IMR-90 (cell line): ENCODE data around the gene ARL4A. TPM values are rescaled to one million over a fixed set of nuclear protein-coding genes. Genes with fewer than 3 reads are reported as not detected.

Experiments
- ATAC-seq: fragments of 200-7000 bp; cut with Tn5 transposase; 2 replicates; pipeline ENCODE4 v1.9.1; 2020; ENCODE audit warnings: low read depth, mild to moderate bottlenecking, moderate library complexity
- BruUV-seq: library from RNA; stranded (reverse); fragments of 400-500 nt; replicated peaks from 2 replicates; lab custom pipeline; 2021; lab: Mats Ljungman, UMichigan
- CTCF ChIA-PET: fragments of 300-600 bp; formaldehyde crosslinking; extraction: SDS; loops from one replicate; lab custom pipeline; 2021; ENCODE audit warnings: antibody characterized with exemption; lab: Yijun Ruan, JAX
- POLR2A ChIA-PET: fragments of 300-600 bp; sonication (Branson Sonifier 250); formaldehyde crosslinking; loops from one replicate; lab custom pipeline; 2022; ENCODE audit warnings: antibody characterized with exemption; ENCODE audit not compliant: unreplicated experiment; lab: Charles Lee
- DNase-seq: peaks from one replicate; pipeline ENCODE4 v3.0.0; 2013
- H2AFZ ChIP-seq: replicated peaks from 2 replicates; pipeline ENCODE3; 2013; ENCODE audit warnings: low read length, mild to moderate bottlenecking; ENCODE audit not compliant: poor library complexity
- H2AK5ac ChIP-seq: 2 replicates; pipeline ENCODE4 v1.6.1; 2013; ENCODE audit warnings: low read depth, low read length, inconsistent platforms
- H2AK9ac ChIP-seq: replicated peaks from 2 replicates; pipeline ENCODE3; 2013; ENCODE audit warnings: mild to moderate bottlenecking, low read depth, low read length, moderate library complexity; ENCODE audit not compliant: poor library complexity
- H2BK120ac ChIP-seq: 2 replicates; pipeline ENCODE4 v1.6.1; 2013; ENCODE audit warnings: low read depth, low read length, inconsistent platforms
- H2BK15ac ChIP-seq: 3 replicates; pipeline ENCODE4 v1.6.1; 2013; ENCODE audit warnings: low read depth, low read length, inconsistent platforms
- H2BK20ac ChIP-seq: 2 replicates; pipeline ENCODE4 v1.6.1; 2013; ENCODE audit warnings: low read depth, mild to moderate bottlenecking, inconsistent platforms, low read length, moderate library complexity
- H2BK5ac ChIP-seq: 2 replicates; pipeline ENCODE4 v1.6.1; 2013; ENCODE audit warnings: mild to moderate bottlenecking, low read depth, low read length, inconsistent platforms; ENCODE audit not compliant: poor library complexity, severe bottlenecking
- H3K14ac ChIP-seq: replicated peaks from 2 replicates; pipeline ENCODE4 v1.6.1; 2013; ENCODE audit warnings: low read depth, low read length, inconsistent platforms
- H3K18ac ChIP-seq: 2 replicates; pipeline ENCODE4 v1.6.1; 2013; ENCODE audit warnings: low read depth, low read length, control low read depth
- H3K23ac ChIP-seq: 2 replicates; pipeline ENCODE4 v1.6.1; 2013; ENCODE audit warnings: low read depth, low read length, inconsistent platforms
- H3K27ac ChIP-seq: 2 replicates; pipeline ENCODE4 v1.5.1; 2013; ENCODE audit warnings: mild to moderate bottlenecking, control low read depth, low read length; ENCODE audit not compliant: insufficient read depth
- H3K27me3 ChIP-seq: 2 replicates; pipeline ENCODE4 v1.6.1; 2013; ENCODE audit warnings: low read length; ENCODE audit not compliant: control insufficient read depth, insufficient read depth
- H3K36me3 ChIP-seq: 2 replicates; pipeline ENCODE4 v1.6.1; 2013; ENCODE audit warnings: low read length, mixed read lengths; ENCODE audit not compliant: control insufficient read depth, insufficient read depth
- H3K4ac ChIP-seq: 2 replicates; pipeline ENCODE4 v1.6.1; 2013; ENCODE audit warnings: low read depth, low read length, inconsistent platforms
- H3K4me1 ChIP-seq: 2 replicates; pipeline ENCODE4 v1.6.1; 2013; ENCODE audit warnings: low read length, mixed read lengths; ENCODE audit not compliant: control insufficient read depth, insufficient read depth
- H3K4me2 ChIP-seq: 2 replicates; pipeline ENCODE4 v1.6.1; 2013; ENCODE audit warnings: low read depth, mild to moderate bottlenecking, control low read depth, low read length, moderate library complexity
- H3K4me3 ChIP-seq: 2 replicates; pipeline ENCODE4 v1.5.1; 2013; ENCODE audit warnings: low read depth, mild to moderate bottlenecking, control low read depth, low read length, moderate library complexity; ENCODE audit not compliant: insufficient read depth
- H3K56ac ChIP-seq: 2 replicates; pipeline ENCODE4 v1.6.1; 2013; ENCODE audit warnings: low read length, inconsistent platforms; ENCODE audit not compliant: insufficient read depth; ENCODE audit errors: extremely low read depth
- H3K79me1 ChIP-seq, 2 experiments: 2 replicates each; pipeline ENCODE4 v1.6.1; 2013; ENCODE audit warnings: low read length in 2 of 2, inconsistent platforms in 1 of 2, low read depth in 1 of 2
- H3K9ac ChIP-seq: 2 replicates; pipeline ENCODE4 v1.6.1; 2013; ENCODE audit warnings: low read depth, low read length, control low read depth
- H3K9me1 ChIP-seq: 2 replicates; pipeline ENCODE4 v1.6.1; 2013; ENCODE audit warnings: low read length, inconsistent platforms; ENCODE audit not compliant: insufficient read depth
- H3K9me3 ChIP-seq: 2 replicates; pipeline ENCODE4 v1.6.1; 2013; ENCODE audit warnings: low read length; ENCODE audit not compliant: control insufficient read depth, insufficient read depth
- H4K20me1 ChIP-seq: 2 replicates; pipeline ENCODE4 v1.6.1; 2013; ENCODE audit warnings: low read length, inconsistent platforms; ENCODE audit not compliant: insufficient read depth
- H4K5ac ChIP-seq: 2 replicates; pipeline ENCODE4 v1.6.1; 2013; ENCODE audit warnings: mild to moderate bottlenecking, low read depth, low read length, control low read depth
- H4K8ac ChIP-seq, 2 experiments: 2 replicates each; pipeline ENCODE4 v1.6.1; 2013; ENCODE audit warnings: low read depth in 2 of 2, low read length in 2 of 2, control low read depth in 1 of 2, inconsistent platforms in 1 of 2
- H4K91ac ChIP-seq: 2 replicates; pipeline ENCODE4 v1.6.1; 2013; ENCODE audit warnings: low read depth, low read length, inconsistent platforms; ENCODE audit not compliant: insufficient read depth
- BHLHE40 ChIP-seq: fragments of 150-350 bp; IDR thresholded peaks from 2 replicates; pipeline ENCODE4 v1.6.1; 2016; ENCODE audit warnings: mild to moderate bottlenecking, low read depth, low read length
- FOS ChIP-seq: fragments of 150-350 bp; IDR thresholded peaks from 2 replicates; pipeline ENCODE4 v1.6.1; 2016; ENCODE audit warnings: low read depth, low read length
- NFE2L2 ChIP-seq: fragments of 150-350 bp; IDR thresholded peaks from 2 replicates; pipeline ENCODE4 v1.6.1; 2016; ENCODE audit warnings: low read depth, mild to moderate bottlenecking, low read length
- POLR2A ChIP-seq: IDR thresholded peaks from 2 replicates; pipeline ENCODE4 v1.6.1; 2012; ENCODE audit warnings: mild to moderate bottlenecking, low read depth, low read length
- RAD21 ChIP-seq: IDR thresholded peaks from 2 replicates; pipeline ENCODE4 v1.6.1; 2012; ENCODE audit warnings: low read length, improper control_type of control experiment
- RCOR1 ChIP-seq: IDR thresholded peaks from 2 replicates; pipeline ENCODE4 v1.6.1; 2012; ENCODE audit warnings: mild to moderate bottlenecking, low read length, improper control_type of control experiment; ENCODE audit not compliant: insufficient replicate concordance
- WGBS, 2 experiments: methylation state at CpG; one replicate each; pipeline versions ENCODE4 v1.1.5 to v1.1.7; 2013; ENCODE audit warnings: missing lambda C conversion rate in 2 of 2; ENCODE audit not compliant: insufficient read length in 1 of 2; ENCODE audit errors: extremely low coverage in 2 of 2; 5-methylcytosine and 5-hydroxymethylcytosine counted together
- dilution Hi-C: fragments of 300-500 bp; cut with HindIII; formaldehyde crosslinking; loops from one replicate; pipeline ENCODE4 v1.14.3; 2018; ENCODE audit warnings: low sequenced_read_pairs; ENCODE audit not compliant: unreplicated experiment
- in situ Hi-C: fragments of 300-500 bp; cut with MboI; formaldehyde crosslinking; loops from 3 replicates; pipeline ENCODE4 v1.14.3; 2019; ENCODE audit warnings: low sequenced_read_pairs, inconsistent platforms, mixed read lengths
- intact Hi-C: fragments of 100-400 bp; cut with micrococcal nuclease; formaldehyde crosslinking; loops from 2 replicates; pipeline ENCODE4 v1.10.0; 2022
- polyA plus RNA-seq, 3 experiments: library from polyadenylated mRNA; depleted of rRNA; stranded (reverse); fragments of >200 nt; gene quantifications; 2 replicates each; pipeline ENCODE4 v1.2.3, GENCODE V29; 2012; ENCODE audit warnings: low replicate concordance in 1 of 3
- total RNA-seq: library from RNA; depleted of rRNA; stranded (reverse); fragments of >200 nt; gene quantifications from 2 replicates; pipeline ENCODE4 v1.2.3, GENCODE V29; 2012
- TF ChIP-seq, protein P1 (sequence below): conservative IDR thresholded peaks from 2 replicates; pipeline ENCODE4 v1.5.1; 2012; ENCODE audit warnings: mild to moderate bottlenecking, low read depth, low read length, improper control_type of control experiment

ARL4A gene
- total and polyA plus RNA-seq, 2 of the 4 experiments (the other 2 are of a cell fraction) = 13.7 to 22.4 TPM

DNA sequence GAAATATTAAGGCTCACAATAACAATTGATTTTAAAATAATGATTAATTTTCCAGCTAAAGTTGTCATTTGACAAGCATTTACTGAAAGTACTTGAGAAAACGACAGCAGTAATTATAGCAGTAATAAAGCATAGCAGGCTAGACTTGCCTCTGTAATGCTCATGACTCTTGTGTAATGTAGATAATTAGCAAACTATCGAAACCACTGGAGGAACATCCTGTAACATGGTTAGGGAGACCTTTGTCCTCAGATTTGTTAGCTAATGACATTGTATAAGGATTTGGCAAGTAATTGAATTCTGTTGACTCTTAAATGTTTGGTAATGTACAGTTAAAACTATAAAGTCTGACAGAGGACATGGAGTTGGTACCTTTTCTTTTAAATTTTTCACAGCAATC, 24.8 kb downstream of the ARL4A start:
- WGBS, 2 experiments = no CpG with 5 or more reads among the region's 2 CpGs
- no peaks in the 10 kb centered on the region for H3K36me3 ChIP-seq
- no peak for TF ChIP-seq BHLHE40
- no peak for TF ChIP-seq NFE2L2
- TF ChIP-seq, protein P1, sequence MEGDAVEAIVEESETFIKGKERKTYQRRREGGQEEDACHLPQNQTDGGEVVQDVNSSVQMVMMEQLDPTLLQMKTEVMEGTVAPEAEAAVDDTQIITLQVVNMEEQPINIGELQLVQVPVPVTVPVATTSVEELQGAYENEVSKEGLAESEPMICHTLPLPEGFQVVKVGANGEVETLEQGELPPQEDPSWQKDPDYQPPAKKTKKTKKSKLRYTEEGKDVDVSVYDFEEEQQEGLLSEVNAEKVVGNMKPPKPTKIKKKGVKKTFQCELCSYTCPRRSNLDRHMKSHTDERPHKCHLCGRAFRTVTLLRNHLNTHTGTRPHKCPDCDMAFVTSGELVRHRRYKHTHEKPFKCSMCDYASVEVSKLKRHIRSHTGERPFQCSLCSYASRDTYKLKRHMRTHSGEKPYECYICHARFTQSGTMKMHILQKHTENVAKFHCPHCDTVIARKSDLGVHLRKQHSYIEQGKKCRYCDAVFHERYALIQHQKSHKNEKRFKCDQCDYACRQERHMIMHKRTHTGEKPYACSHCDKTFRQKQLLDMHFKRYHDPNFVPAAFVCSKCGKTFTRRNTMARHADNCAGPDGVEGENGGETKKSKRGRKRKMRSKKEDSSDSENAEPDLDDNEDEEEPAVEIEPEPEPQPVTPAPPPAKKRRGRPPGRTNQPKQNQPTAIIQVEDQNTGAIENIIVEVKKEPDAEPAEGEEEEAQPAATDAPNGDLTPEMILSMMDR = no peak
- TF ChIP-seq FOS = no peak
- TF ChIP-seq RCOR1 = no peak
- TF ChIP-seq RAD21 = no peak
- TF ChIP-seq POLR2A = no peak
- no peak overlapping the region for H3K4me2 ChIP-seq
- dilution Hi-C loops = no loop called here
- no peak overlapping the region for H2AK5ac ChIP-seq
- H4K20me1 ChIP-seq = no peaks in the 10 kb centered on the region
- H3K9me1 ChIP-seq = peaks cover 3% of the 10 kb centered on the region; the same call in 1 of the 2 replicates
- H3K4ac ChIP-seq = no peak overlapping the region
- no peak overlapping the region for H2AK9ac ChIP-seq
- DNase-seq (no peak), ATAC-seq (no peak)
- H3K27ac ChIP-seq = no peak overlapping the region
- no peak overlapping the region for H3K4me3 ChIP-seq
- H3K27me3 ChIP-seq = no peaks in the 10 kb centered on the region
- POLR2A ChIA-PET = interaction anchor here (0.6 kb wide), 1 partner anchor 57 kb away, joined by 4 read pairs; no protein-coding TSS in a partner anchor
- H3K14ac ChIP-seq = no peak overlapping the region
- in situ Hi-C loops = no loop called here
- no peak overlapping the region for H3K18ac ChIP-seq
- no peak overlapping the region for H4K91ac ChIP-seq
- peaks cover 9% of the 10 kb centered on the region for H3K4me1 ChIP-seq
- no peak overlapping the region for H2BK20ac ChIP-seq
- BruUV-seq = no TSS peak
- H2AFZ ChIP-seq = no peak overlapping the region
- H4K5ac ChIP-seq = no peak overlapping the region
- no peak overlapping the region for H2BK5ac ChIP-seq
- no peak overlapping the region for H3K56ac ChIP-seq
- intact Hi-C loops = no loop called here
- no peak overlapping the region for H4K8ac ChIP-seq
- H2BK120ac ChIP-seq = no peak overlapping the region
- H3K79me1 ChIP-seq = no peaks in the 10 kb centered on the region
- no peak overlapping the region for H2BK15ac ChIP-seq
- H3K9me3 ChIP-seq = no peaks in the 10 kb centered on the region
- H3K9ac ChIP-seq = no peak overlapping the region
- CTCF ChIA-PET = no interaction called here
- no peak overlapping the region for H3K23ac ChIP-seq
